ENCODE data around the gene QSOX2. TPM values are rescaled to one million over a fixed set of nuclear protein-coding genes. Genes with fewer than 3 reads are reported as not detected.

Gene QSOX2
- polyA plus RNA-seq, 5 donors, result 9.1 to 12.5 (median 11.9) TPM

GRCh38 chr9:136192289-136193126 lies 53.1 kb downstream of the QSOX2 start:
- DNase-seq, result no peak

- no peak for DNase-seq
Measured at GRCh38 chr9:136191960-136192286, 53.7 kb downstream of the QSOX2 start.

- DNase-seq, result no peak
Measured at GRCh38 chr9:136191099-136191959, 54.3 kb downstream of the QSOX2 start.

- no peak for DNase-seq
Measured at GRCh38 chr9:136190656-136191055, 55.0 kb downstream of the QSOX2 start.

- no peak for DNase-seq
Measured at GRCh38 chr9:136190237-136190601, 55.4 kb downstream of the QSOX2 start.

- DNase-seq, result no peak
Measured at GRCh38 chr9:136189394-136190236, 56.0 kb downstream of the QSOX2 start.

- DNase-seq, result no peak
Measured at GRCh38 chr9:136187683-136188586, 57.7 kb downstream of the QSOX2 start.

- no peak for DNase-seq
Measured at GRCh38 chr9:136187197-136187596, 58.4 kb downstream of the QSOX2 start.

- DNase-seq, result no peak
Measured at GRCh38 chr9:136186386-136186785, 59.2 kb downstream of the QSOX2 start.

- DNase-seq, result no peak
Measured at GRCh38 chr9:136185596-136186366, 59.8 kb downstream of the QSOX2 start.

- no peak for DNase-seq
Measured at GRCh38 chr9:136185066-136185465, 60.5 kb downstream of the QSOX2 start.

GRCh38 chr9:136182850-136183422 lies 62.7 kb downstream of the QSOX2 start:
- DNase-seq, result no peak

- DNase-seq, result no peak
Measured at GRCh38 chr9:136182420-136182787, 63.2 kb downstream of the QSOX2 start.

- no peak for DNase-seq
Measured at GRCh38 chr9:136181784-136182419, 63.7 kb downstream of the QSOX2 start.

- no peak for DNase-seq
Measured at GRCh38 chr9:136180586-136180985, 65.0 kb downstream of the QSOX2 start.

GRCh38 chr9:136179761-136180160 lies 65.9 kb downstream of the QSOX2 start:
- no peak for DNase-seq

GRCh38 chr9:136179101-136179616 lies 66.5 kb downstream of the QSOX2 start:
- DNase-seq, result no peak

GRCh38 chr9:136178773-136179075 lies 66.9 kb downstream of the QSOX2 start:
- no peak for DNase-seq

GRCh38 chr9:136178061-136178772 lies 67.4 kb downstream of the QSOX2 start:
- DNase-seq, result no peak

All from right lung (tissue), 5 donors.